OCI-LY7 (cell line): ENCODE data around the gene RAF1. TPM values are rescaled to one million over a fixed set of nuclear protein-coding genes. Genes with fewer than 3 reads are reported as not detected.
"Not testable (repeated sequence)": the region's sequence is repeated elsewhere in the genome, so short reads cannot be mapped to it uniquely, and the experiment has no call there.

Experiments
- BruUV-seq: library from RNA; stranded (reverse); fragments of 400-500 nt; replicated peaks from 2 replicates; lab custom pipeline; 2021; lab: Mats Ljungman, UMichigan
- CTCF ChIA-PET: fragments of 300-600 bp; sonication (Branson Sonifier 250); formaldehyde crosslinking; loops from one replicate; lab custom pipeline; 2022; ENCODE audit warnings: antibody characterized with exemption; ENCODE audit not compliant: unreplicated experiment; lab: Charles Lee
- POLR2A ChIA-PET: fragments of 300-600 bp; sonication (Branson Sonifier 250); formaldehyde crosslinking; loops from one replicate; lab custom pipeline; 2022; ENCODE audit warnings: antibody characterized with exemption; lab: Charles Lee
- DNase-seq: peaks from one replicate; pipeline ENCODE4 v3.0.0-alpha.2; 2015; ENCODE audit warnings: low spot score
- H2AFZ ChIP-seq: fragments of 200-600 bp; sonication (generic), shearing (Covaris generic); 2 replicates; pipeline ENCODE4 v1.6.1; 2014; ENCODE audit warnings: mild to moderate bottlenecking, antibody characterized with exemption, low read length, moderate library complexity
- H3K27ac ChIP-seq: fragments of 200-600 bp; sonication (generic); 2 replicates; pipeline ENCODE4 v1.5.1; 2014; ENCODE audit warnings: mixed run types, low read depth, mild to moderate bottlenecking, moderate library complexity, low read length, inconsistent platforms; ENCODE audit not compliant: poor library complexity, severe bottlenecking
- H3K36me3 ChIP-seq: fragments of 200-600 bp; sonication (generic); 2 replicates; pipeline ENCODE4 v1.6.1; 2014; ENCODE audit warnings: mild to moderate bottlenecking, antibody characterized with exemption, low read length, moderate library complexity, mixed read lengths; ENCODE audit not compliant: insufficient read depth
- H3K4me1 ChIP-seq: fragments of 200-600 bp; sonication (generic); 2 replicates; pipeline ENCODE4 v1.5.1; 2014; ENCODE audit warnings: mild to moderate bottlenecking, low read length; ENCODE audit not compliant: insufficient read depth, poor library complexity, severe bottlenecking
- H3K4me2 ChIP-seq: fragments of 200-600 bp; sonication (generic); 2 replicates; pipeline ENCODE4 v1.6.1; 2014; ENCODE audit warnings: mild to moderate bottlenecking, low read length
- H3K4me3 ChIP-seq: fragments of 200-600 bp; sonication (generic); 2 replicates; pipeline ENCODE4 v1.5.1; 2014; ENCODE audit warnings: mild to moderate bottlenecking, low read depth, low read length; ENCODE audit not compliant: poor library complexity, severe bottlenecking
- H3K79me2 ChIP-seq: fragments of 200-600 bp; sonication (generic); 2 replicates; pipeline ENCODE4 v1.6.1; 2016; ENCODE audit warnings: low read depth, mild to moderate bottlenecking, low read length, moderate library complexity, mixed read lengths; ENCODE audit not compliant: insufficient read depth
- H3K9me2 ChIP-seq: fragments of 200-600 bp; sonication (generic); 2 replicates; pipeline ENCODE4 v1.6.1; 2016; ENCODE audit warnings: mild to moderate bottlenecking, low read length, mixed read lengths; ENCODE audit not compliant: insufficient read depth
- H3K9me3 ChIP-seq: fragments of 200-600 bp; sonication (generic); 2 replicates; pipeline ENCODE4 v1.6.1; 2014; ENCODE audit warnings: mild to moderate bottlenecking, mixed run types, low read length, mixed read lengths
- H4K20me1 ChIP-seq: fragments of 200-600 bp; sonication (generic); 2 replicates; pipeline ENCODE4 v1.6.1; 2014; ENCODE audit warnings: mild to moderate bottlenecking, antibody characterized with exemption, low read length, moderate library complexity, mixed read lengths; ENCODE audit not compliant: insufficient read depth
- CTCF ChIP-seq: fragments of 200-600 bp; sonication (generic); conservative IDR thresholded peaks from 2 replicates; pipeline ENCODE4 v1.5.1; 2014; ENCODE audit warnings: mild to moderate bottlenecking, antibody characterized with exemption, low read length, moderate library complexity, mixed read lengths
- EZH2phosphoT487 ChIP-seq: fragments of 200-600 bp; sonication (generic); IDR thresholded peaks from 2 replicates; pipeline ENCODE4 v1.6.1; 2018; ENCODE audit warnings: low read depth, borderline replicate concordance, mild to moderate bottlenecking, mixed run types, antibody characterized with exemption, low read length, moderate library complexity, mixed read lengths
- intact Hi-C: fragments of 100-400 bp; cut with micrococcal nuclease; formaldehyde crosslinking; loops from one replicate; pipeline ENCODE4 v1.10.0; 2022; ENCODE audit not compliant: unreplicated experiment
- total RNA-seq, 2 experiments: library from RNA; depleted of rRNA in 1 of 2; stranded (reverse); fragments of >200 nt in 1 of 2; shearing (Covaris generic) in 1 of 2; gene quantifications; 2 replicates each; pipeline ENCODE4 v1.2.3, GENCODE V29; 2014 to 2022

The RAF1 gene
- total RNA-seq, 2 experiments from 2014 or later: 88.0 to 90.8 TPM

- no TSS peak for BruUV-seq
- ChIA-PET POLR2A (interaction anchor here (0.5 to 2.9 kb wide), 4 partner anchors 16 to 46 kb away, joined by 3 to 13 read pairs (median 4); no protein-coding TSS in a partner anchor), CTCF (no interaction called here)
- H3K9me3 ChIP-seq: no peaks in the 10 kb centered on the region
- H3K4me1 ChIP-seq: peaks cover 21% of the 10 kb centered on the region
- H4K20me1 ChIP-seq: peaks cover 19% of the 10 kb centered on the region; the same call in 1 of the 2 replicates
- H3K4me2 ChIP-seq: no peak overlapping the region
- intact Hi-C loops: no loop called here
- H3K79me2 ChIP-seq: peaks cover 93% of the 10 kb centered on the region
- no peak overlapping the region for H3K4me3 ChIP-seq
- H3K36me3 ChIP-seq: peaks cover 10% of the 10 kb centered on the region
- no peak overlapping the region for H3K27ac ChIP-seq
- no peaks in the 10 kb centered on the region for H3K9me2 ChIP-seq
- no peak for DNase-seq
- H2AFZ ChIP-seq: no peak overlapping the region
- TF ChIP-seq CTCF (no peak), EZH2phosphoT487 (no peak)
These were observed 19.5 kb downstream of the RAF1 start for GRCh38 chr3:12644331-12644937.

- TF ChIP-seq CTCF: no peak
- TF ChIP-seq EZH2phosphoT487: no peak
- Histone ChIP-seq H3K36me3 (peaks cover 10% of the 10 kb centered on the region), H3K9me2 (no peaks in the 10 kb centered on the region), H3K79me2 (peaks cover 92% of the 10 kb centered on the region), H2AFZ (no peak overlapping the region), H3K4me3 (no peak overlapping the region), H3K27ac (no peak overlapping the region), H3K4me1 (peaks cover 18% of the 10 kb centered on the region), H3K9me3 (no peaks in the 10 kb centered on the region), H3K4me2 (no peak overlapping the region), H4K20me1 (peaks cover 19% of the 10 kb centered on the region; the same call in 1 of the 2 replicates)
- intact Hi-C loops: no loop called here
- CTCF ChIA-PET: no interaction called here
- no TSS peak for BruUV-seq
- POLR2A ChIA-PET: interaction anchor here (0.7 to 2.9 kb wide), 2 partner anchors 11 to 16 kb away, joined by 3 to 13 read pairs; no protein-coding TSS in a partner anchor
- DNase-seq: no peak
These were observed 20.2 kb downstream of the RAF1 start for GRCh38 chr3:12643724-12644123.

GRCh38 chr3:12643010-12643380, 20.9 kb downstream of the RAF1 start:
- H3K4me1 ChIP-seq: peaks cover 10% of the 10 kb centered on the region
- POLR2A ChIA-PET: interaction anchor here (0.7 kb wide), 2 partner anchors 11 to 113 kb away, joined by 3 read pairs; no protein-coding TSS in a partner anchor
- H3K36me3 ChIP-seq: peaks cover 16% of the 10 kb centered on the region
- no TSS peak for BruUV-seq
- intact Hi-C loops: no loop called here
- H3K79me2 ChIP-seq: peaks cover 92% of the 10 kb centered on the region
- H3K4me3 ChIP-seq: no peak overlapping the region
- H4K20me1 ChIP-seq: peaks cover 13% of the 10 kb centered on the region; the same call in 1 of the 2 replicates
- TF ChIP-seq EZH2phosphoT487 (no peak), CTCF (no peak)
- CTCF ChIA-PET: no interaction called here
- H3K9me2 ChIP-seq: no peaks in the 10 kb centered on the region
- H3K4me2 ChIP-seq: no peak overlapping the region
- H3K27ac ChIP-seq: no peak overlapping the region
- H2AFZ ChIP-seq: no peak overlapping the region
- DNase-seq: no peak
- H3K9me3 ChIP-seq: no peaks in the 10 kb centered on the region

GRCh38 chr3:12640853-12641252, 23.1 kb downstream of the RAF1 start:
- H3K9me2 ChIP-seq, intact Hi-C loops, H3K4me2 ChIP-seq, H3K9me3 ChIP-seq, BruUV-seq, H3K4me3 ChIP-seq, H2AFZ ChIP-seq, CTCF ChIA-PET, H3K27ac ChIP-seq, H3K4me1 ChIP-seq, H4K20me1 ChIP-seq, DNase-seq: not testable (repeated sequence)
- peaks cover 31% of the 10 kb centered on the region for H3K36me3 ChIP-seq
- peaks cover 93% of the 10 kb centered on the region for H3K79me2 ChIP-seq
- POLR2A ChIA-PET: interaction anchor here (0.6 kb wide), 2 partner anchors 8 to 43 kb away, joined by 3 to 4 read pairs; no protein-coding TSS in a partner anchor
